Mononuclear cell (primary cell): Measurements from ENCODE around the gene GUCA2B. TPM values are rescaled to one million over a fixed set of nuclear protein-coding genes. Genes with fewer than 3 reads are reported as not detected.

ENCODE experiments used
- H3K27me3 ChIP-seq: 2 replicates; pipeline ENCODE4 v1.6.0; 2011; ENCODE audit warnings: low read length, control low read depth; ENCODE audit not compliant: insufficient read depth
- H3K4me1 ChIP-seq: 2 replicates; pipeline ENCODE4 v1.5.1; 2011; ENCODE audit warnings: mild to moderate bottlenecking, low read length, control low read depth; ENCODE audit not compliant: insufficient read depth
- H3K4me3 ChIP-seq: 2 replicates; pipeline ENCODE4 v1.5.1; 2011; ENCODE audit warnings: mild to moderate bottlenecking, low read length, moderate library complexity
- H3K9me3 ChIP-seq: 2 replicates; pipeline ENCODE4 v1.5.1; 2011; ENCODE audit warnings: low read depth, mild to moderate bottlenecking, control low read depth, low read length
- total RNA-seq: library from RNA; depleted of rRNA; stranded (reverse); fragments of >200 nt; gene quantifications from one replicate; pipeline ENCODE4 v1.2.3, GENCODE V29; 2012

Gene GUCA2B
- total RNA-seq, 1 donor = not detected

DNA sequence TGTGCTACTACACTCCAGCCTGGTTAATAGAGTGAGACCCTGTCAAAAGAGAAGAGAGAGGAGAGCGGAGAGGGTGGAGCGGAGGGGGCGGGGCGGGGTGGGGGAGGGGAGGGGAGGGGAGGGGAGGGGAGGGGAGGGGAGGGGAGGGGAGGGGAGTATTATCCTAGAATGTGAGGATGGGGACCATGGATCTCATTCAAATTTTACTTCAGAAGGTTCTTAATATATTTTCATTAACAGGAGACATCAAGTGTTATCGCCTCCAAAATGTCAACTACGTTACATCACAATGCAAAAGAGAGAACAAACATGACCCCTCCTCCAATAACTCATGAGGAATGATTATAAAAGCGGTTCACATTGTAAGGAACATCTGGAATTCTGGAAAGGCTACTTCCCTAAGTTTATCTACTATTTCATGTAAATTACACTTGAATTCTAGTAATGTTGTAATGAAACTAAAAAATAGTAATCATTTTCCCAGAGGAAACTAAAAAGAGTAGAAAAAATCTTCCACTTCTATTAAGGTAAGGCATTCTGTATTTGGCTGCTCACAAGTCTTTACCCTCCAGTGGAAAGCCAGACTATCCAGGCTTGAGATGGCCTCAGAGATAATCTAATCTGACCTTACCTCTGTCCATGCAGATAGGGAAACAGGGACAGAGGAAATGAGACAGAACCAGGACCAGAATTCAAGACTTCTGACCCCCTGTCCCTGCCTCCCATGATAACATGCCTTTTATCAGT is 30.2 kb downstream of the GUCA2B start:
- no peaks in the 10 kb centered on the region for H3K9me3 ChIP-seq
- no peaks in the 10 kb centered on the region for H3K4me1 ChIP-seq
- H3K27me3 ChIP-seq = no peaks in the 10 kb centered on the region
- no peak overlapping the region for H3K4me3 ChIP-seq

- Histone ChIP-seq H3K27me3 (no peaks in the 10 kb centered on the region), H3K9me3 (no peaks in the 10 kb centered on the region), H3K4me3 (no peak overlapping the region), H3K4me1 (no peaks in the 10 kb centered on the region)
These were observed 30.7 kb downstream of the GUCA2B start for GRCh38 chr1:42183957-42184268.

DNA sequence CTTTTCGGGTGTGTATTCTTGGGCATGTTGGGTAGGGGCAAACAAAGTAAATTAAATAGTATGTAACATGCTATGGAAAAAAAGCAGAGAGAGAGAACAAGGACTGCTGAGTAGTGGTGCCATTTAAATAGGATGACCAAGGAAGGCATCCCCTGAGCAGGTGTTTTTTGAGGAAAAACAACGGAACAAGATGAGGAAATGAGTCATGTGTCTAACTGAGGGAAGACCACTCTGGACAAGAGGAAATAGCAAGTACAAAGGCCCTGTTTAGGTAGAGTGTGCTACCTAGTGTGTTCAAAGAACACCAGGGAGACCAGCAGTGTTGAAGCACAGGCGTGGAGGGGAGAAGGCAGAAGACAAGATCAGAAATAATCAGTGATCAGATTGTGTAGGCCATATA is 31.4 kb downstream of the GUCA2B start:
- H3K4me3 ChIP-seq = no peak overlapping the region
- H3K9me3 ChIP-seq = no peaks in the 10 kb centered on the region
- no peaks in the 10 kb centered on the region for H3K4me1 ChIP-seq
- H3K27me3 ChIP-seq = no peaks in the 10 kb centered on the region

DNA sequence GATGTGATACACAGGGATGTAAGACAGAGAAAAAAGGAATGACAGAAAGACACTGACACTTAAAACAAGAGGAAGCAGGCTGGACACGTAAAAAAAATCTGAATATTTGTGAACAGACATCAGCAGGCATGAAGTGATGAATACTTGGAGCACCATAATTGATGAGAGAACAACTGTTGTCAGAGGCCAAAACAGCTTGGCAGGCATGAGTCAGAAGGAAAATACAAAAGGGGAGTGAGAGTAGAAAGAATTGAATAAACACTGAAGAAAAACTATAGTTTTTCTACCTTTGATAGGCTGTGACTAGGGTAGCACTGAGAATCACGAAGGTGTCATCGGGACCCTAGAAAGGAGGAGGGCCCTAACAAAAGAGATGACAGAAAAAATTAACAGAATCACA is 32.9 kb downstream of the GUCA2B start:
- no peaks in the 10 kb centered on the region for H3K27me3 ChIP-seq
- H3K9me3 ChIP-seq = no peaks in the 10 kb centered on the region
- H3K4me1 ChIP-seq = no peaks in the 10 kb centered on the region
- H3K4me3 ChIP-seq = no peak overlapping the region

- no peaks in the 10 kb centered on the region for H3K9me3 ChIP-seq
- H3K4me3 ChIP-seq = no peak overlapping the region
- H3K4me1 ChIP-seq = no peaks in the 10 kb centered on the region
- H3K27me3 ChIP-seq = no peaks in the 10 kb centered on the region
These were observed 37.0 kb downstream of the GUCA2B start for GRCh38 chr1:42189931-42190853.

- Histone ChIP-seq H3K27me3 (no peaks in the 10 kb centered on the region), H3K4me3 (no peak overlapping the region), H3K4me1 (no peaks in the 10 kb centered on the region), H3K9me3 (no peaks in the 10 kb centered on the region)
These were observed 38.1 kb downstream of the GUCA2B start for GRCh38 chr1:42191319-42191718.

DNA sequence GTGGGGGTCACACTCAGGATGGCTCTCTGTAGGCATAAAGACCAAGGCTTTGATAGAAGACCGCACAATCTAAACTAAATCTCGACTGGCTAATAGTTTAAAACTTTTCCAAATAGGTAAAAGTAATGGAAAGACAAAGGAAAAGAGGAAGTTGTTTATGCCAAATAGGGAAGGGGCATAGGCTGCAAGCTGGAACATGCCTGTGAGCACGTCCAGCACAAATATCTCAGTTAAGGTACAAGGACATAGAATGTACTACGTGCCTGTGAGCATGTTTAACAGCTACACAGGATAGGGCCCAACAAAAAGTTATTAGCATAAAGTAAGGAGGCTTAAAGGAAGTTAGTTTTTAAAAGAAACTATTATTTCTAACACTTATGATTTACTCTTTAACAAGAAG is 38.9 kb downstream of the GUCA2B start:
- Histone ChIP-seq H3K4me3 (no peak overlapping the region), H3K9me3 (no peaks in the 10 kb centered on the region), H3K4me1 (no peaks in the 10 kb centered on the region), H3K27me3 (no peaks in the 10 kb centered on the region)

- H3K27me3 ChIP-seq = no peaks in the 10 kb centered on the region
- H3K4me3 ChIP-seq = no peak overlapping the region
- H3K4me1 ChIP-seq = no peaks in the 10 kb centered on the region
- H3K9me3 ChIP-seq = no peaks in the 10 kb centered on the region
These were observed 42.6 kb downstream of the GUCA2B start for GRCh38 chr1:42195841-42196240.

- no peaks in the 10 kb centered on the region for H3K27me3 ChIP-seq
- no peaks in the 10 kb centered on the region for H3K4me1 ChIP-seq
- H3K9me3 ChIP-seq = no peaks in the 10 kb centered on the region
- H3K4me3 ChIP-seq = no peak overlapping the region
These were observed 45.0 kb downstream of the GUCA2B start for GRCh38 chr1:42198251-42198650.

DNA sequence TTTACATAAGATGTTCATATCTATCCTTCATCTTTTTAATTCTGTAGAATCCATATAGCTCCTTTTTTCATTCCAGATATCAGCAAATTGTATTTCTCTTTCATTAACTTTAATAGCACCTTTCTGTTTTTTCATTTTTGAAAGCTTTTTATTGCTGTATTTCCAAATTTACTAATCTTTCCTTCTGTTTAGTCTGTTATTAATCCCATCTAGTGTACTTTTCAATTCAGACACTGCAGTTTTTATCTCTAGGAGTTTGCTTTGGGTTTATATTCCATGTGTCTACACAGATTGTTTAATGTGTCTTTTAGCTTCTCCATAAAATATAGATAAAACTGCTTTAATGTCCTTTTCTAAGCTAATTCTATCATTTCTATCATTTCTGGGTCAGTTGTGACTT is 48.8 kb downstream of the GUCA2B start:
- H3K9me3 ChIP-seq = no peaks in the 10 kb centered on the region
- H3K27me3 ChIP-seq = no peaks in the 10 kb centered on the region
- H3K4me3 ChIP-seq = no peak overlapping the region
- no peaks in the 10 kb centered on the region for H3K4me1 ChIP-seq

Other genes starting within 250 kb of the GUCA2B start
- 3.9 TPM for gene HIVEP3, start 234.5 kb upstream of the GUCA2B start, total RNA-seq
- gene GUCA2A, start 11.3 kb downstream of the GUCA2B start, total RNA-seq = not detected
- 86.7 TPM for gene FOXJ3, start 181.8 kb downstream of the GUCA2B start, total RNA-seq
- 0.10 TPM for gene RIMKLA, start 227.4 kb downstream of the GUCA2B start, total RNA-seq